ENCODE measurements around the gene TTC28.

- TF ChIP-seq CTCF (IDR thresholded peaks at IDR 0.05) (no peak), POLR2A (IDR thresholded peaks at IDR 0.05) (no peak)
Observed at GRCh38 chr22:28620244-28620922, 59.3 kb downstream of the TTC28 start.

Measured in lower leg skin (tissue), 3 donors.